ENCODE results near the gene ELP6. TPM values are rescaled to one million over a fixed set of nuclear protein-coding genes. Genes with fewer than 3 reads are reported as not detected.
A peak's percentile ranks its signal among the peaks of the same experiment; 100 is the strongest.

The ELP6 gene
- total RNA-seq, 1 donor from 2014 or later = 20.9 TPM

DNA sequence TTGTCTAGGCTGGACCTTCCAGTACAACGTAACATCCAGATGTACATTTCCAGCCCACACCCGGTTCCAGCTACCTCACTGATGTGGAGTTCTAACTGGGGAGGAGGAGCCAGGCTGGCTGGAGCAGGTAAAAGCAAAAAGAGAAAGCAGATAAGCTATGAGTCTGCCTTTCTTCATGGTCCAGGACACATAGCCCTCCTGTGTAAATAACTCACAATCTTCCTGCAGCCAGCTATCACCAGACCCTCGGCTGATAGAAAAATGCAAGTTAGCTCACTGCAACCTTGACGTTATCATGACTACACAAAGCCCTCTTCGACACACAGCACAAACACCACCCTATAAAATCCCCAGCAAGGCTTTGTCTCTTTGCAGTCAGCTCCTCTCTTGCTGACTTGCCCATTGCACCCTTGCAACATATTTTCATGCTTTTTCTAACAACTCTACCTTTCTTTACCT, 20.5 kb upstream of the ELP6 start:
- no peak overlapping the region for H3K4me3 ChIP-seq (ENCODE audit: low read length in 3 of 3)
- H3K27ac ChIP-seq (ENCODE audit: low read depth, low read length) = no peak overlapping the region
- H3K4me1 ChIP-seq (ENCODE audit: control insufficient read depth in 3 of 3, insufficient read depth in 3 of 3, low read length in 3 of 3) = no peaks in the 10 kb centered on the region
- no peak overlapping the region for H3K9ac ChIP-seq (ENCODE audit: low read depth in 1 of 3, low read length in 3 of 3)
- H3K9me3 ChIP-seq (ENCODE audit: control insufficient read depth in 3 of 3, low read length in 3 of 3) = no peaks in the 10 kb centered on the region
- peaks cover 0 to 2% (median 0%) of the 10 kb centered on the region in 3 donors for H3K27me3 ChIP-seq (ENCODE audit: control insufficient read depth in 3 of 3, insufficient read depth in 3 of 3, low read length in 3 of 3)
- no peaks in the 10 kb centered on the region for H3K36me3 ChIP-seq (ENCODE audit: control insufficient read depth in 3 of 3, insufficient read depth in 3 of 3, low read length in 3 of 3)

DNA sequence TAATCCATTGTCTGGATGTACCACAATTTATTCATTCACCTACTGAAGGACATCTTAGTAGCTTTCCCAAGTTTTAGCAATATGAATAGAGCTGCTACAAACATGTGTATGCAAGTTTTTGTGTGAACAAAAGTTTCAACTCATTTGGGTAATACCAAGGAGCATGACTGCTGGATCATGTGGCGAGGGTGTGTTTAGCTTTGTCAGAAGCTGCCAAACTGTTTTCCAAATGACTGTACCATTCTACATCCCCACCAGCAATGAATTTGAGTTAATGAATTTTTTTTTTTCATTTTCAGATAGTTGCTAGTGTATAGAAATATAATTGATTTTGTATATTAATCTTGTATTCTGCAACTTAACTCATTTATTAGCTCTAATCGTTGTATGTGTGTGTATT, 20.0 kb upstream of the ELP6 start:
- Histone ChIP-seq H3K27me3 (ENCODE audit: control insufficient read depth in 3 of 3, insufficient read depth in 3 of 3, low read length in 3 of 3) (peaks cover 0 to 2% (median 0%) of the 10 kb centered on the region in 3 donors), H3K27ac (ENCODE audit: low read depth, low read length) (no peak overlapping the region), H3K4me3 (ENCODE audit: low read length in 3 of 3) (no peak overlapping the region), H3K9ac (ENCODE audit: low read depth in 1 of 3, low read length in 3 of 3) (no peak overlapping the region), H3K4me1 (ENCODE audit: control insufficient read depth in 3 of 3, insufficient read depth in 3 of 3, low read length in 3 of 3) (no peaks in the 10 kb centered on the region), H3K36me3 (ENCODE audit: control insufficient read depth in 3 of 3, insufficient read depth in 3 of 3, low read length in 3 of 3) (no peaks in the 10 kb centered on the region), H3K9me3 (ENCODE audit: control insufficient read depth in 3 of 3, low read length in 3 of 3) (no peaks in the 10 kb centered on the region)

DNA sequence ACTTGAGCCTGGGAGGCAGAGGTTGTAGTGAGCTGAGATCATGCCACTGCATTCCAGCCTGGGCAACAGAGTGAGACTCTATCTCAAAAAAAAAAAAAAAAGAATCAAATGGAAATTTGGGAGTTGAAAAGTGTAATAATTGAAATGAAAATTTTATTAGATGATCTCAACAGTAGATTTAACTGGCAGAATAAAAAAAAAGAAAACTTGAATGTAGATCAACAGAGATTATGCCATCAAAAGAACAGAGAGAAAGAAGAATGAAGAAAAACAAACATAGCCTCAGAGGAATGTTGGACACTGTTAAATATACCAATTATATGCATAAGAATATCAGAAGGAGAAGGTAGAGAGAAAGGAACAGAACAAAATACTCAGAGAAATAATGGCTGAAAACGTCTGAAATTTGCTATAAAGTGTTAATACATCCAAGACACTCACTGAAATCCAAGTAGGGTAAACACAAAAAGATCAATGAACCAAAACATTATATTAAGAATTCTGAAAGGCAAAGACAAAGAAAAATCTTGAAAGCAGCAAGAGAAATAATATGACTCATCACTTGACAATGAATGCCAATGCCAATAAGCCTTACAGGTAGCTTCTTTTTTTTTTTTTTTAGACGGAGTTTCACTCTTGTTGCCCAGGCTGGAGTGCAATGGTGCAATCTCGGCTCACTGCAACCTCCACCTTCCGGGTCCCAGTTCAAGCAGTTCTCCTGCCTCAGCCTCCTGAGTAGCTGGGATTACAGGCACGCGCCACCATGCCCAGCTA, 14.6 kb upstream of the ELP6 start:
- H3K27ac ChIP-seq (ENCODE audit: low read depth, low read length) = no peak overlapping the region
- H3K27me3 ChIP-seq (ENCODE audit: control insufficient read depth in 3 of 3, insufficient read depth in 3 of 3, low read length in 3 of 3) = no peaks in the 10 kb centered on the region
- no peaks in the 10 kb centered on the region for H3K9me3 ChIP-seq (ENCODE audit: control insufficient read depth in 3 of 3, low read length in 3 of 3)
- no peak overlapping the region for H3K4me3 ChIP-seq (ENCODE audit: low read length in 3 of 3)
- H3K36me3 ChIP-seq (ENCODE audit: control insufficient read depth in 3 of 3, insufficient read depth in 3 of 3, low read length in 3 of 3) = no peaks in the 10 kb centered on the region
- peaks cover 0 to 2% (median 0%) of the 10 kb centered on the region in 3 donors for H3K4me1 ChIP-seq (ENCODE audit: control insufficient read depth in 3 of 3, insufficient read depth in 3 of 3, low read length in 3 of 3)
- H3K9ac ChIP-seq (ENCODE audit: low read depth in 1 of 3, low read length in 3 of 3) = no peak overlapping the region

DNA sequence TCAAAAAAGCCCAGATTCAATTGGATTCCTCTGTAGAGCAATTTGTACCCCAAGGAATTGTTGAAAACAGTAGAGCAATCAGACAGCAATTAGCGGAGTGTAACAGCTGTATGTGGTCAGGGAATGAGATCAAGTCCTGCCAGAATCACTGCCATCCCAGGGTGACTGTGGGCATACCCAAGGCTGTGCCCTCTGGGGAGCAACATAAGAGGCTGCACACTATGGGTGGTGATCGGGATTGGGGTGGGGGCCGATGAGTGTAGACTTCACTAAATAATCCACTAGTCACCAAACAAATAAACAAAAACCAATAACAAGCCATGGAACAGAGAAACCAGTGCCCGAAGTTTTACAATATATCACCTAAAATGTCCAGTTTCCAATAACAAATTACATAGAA, 12.1 kb upstream of the ELP6 start:
- H3K27ac ChIP-seq (ENCODE audit: low read depth, low read length) = no peak overlapping the region
- peaks cover 5 to 8% (median 7%) of the 10 kb centered on the region in 3 donors for H3K4me1 ChIP-seq (ENCODE audit: control insufficient read depth in 3 of 3, insufficient read depth in 3 of 3, low read length in 3 of 3)
- no peaks in the 10 kb centered on the region for H3K36me3 ChIP-seq (ENCODE audit: control insufficient read depth in 3 of 3, insufficient read depth in 3 of 3, low read length in 3 of 3)
- no peaks in the 10 kb centered on the region for H3K9me3 ChIP-seq (ENCODE audit: control insufficient read depth in 3 of 3, low read length in 3 of 3)
- H3K27me3 ChIP-seq (ENCODE audit: control insufficient read depth in 3 of 3, insufficient read depth in 3 of 3, low read length in 3 of 3) = no peaks in the 10 kb centered on the region
- no peak overlapping the region for H3K9ac ChIP-seq (ENCODE audit: low read depth in 1 of 3, low read length in 3 of 3)
- no peak overlapping the region for H3K4me3 ChIP-seq (ENCODE audit: low read length in 3 of 3)

DNA sequence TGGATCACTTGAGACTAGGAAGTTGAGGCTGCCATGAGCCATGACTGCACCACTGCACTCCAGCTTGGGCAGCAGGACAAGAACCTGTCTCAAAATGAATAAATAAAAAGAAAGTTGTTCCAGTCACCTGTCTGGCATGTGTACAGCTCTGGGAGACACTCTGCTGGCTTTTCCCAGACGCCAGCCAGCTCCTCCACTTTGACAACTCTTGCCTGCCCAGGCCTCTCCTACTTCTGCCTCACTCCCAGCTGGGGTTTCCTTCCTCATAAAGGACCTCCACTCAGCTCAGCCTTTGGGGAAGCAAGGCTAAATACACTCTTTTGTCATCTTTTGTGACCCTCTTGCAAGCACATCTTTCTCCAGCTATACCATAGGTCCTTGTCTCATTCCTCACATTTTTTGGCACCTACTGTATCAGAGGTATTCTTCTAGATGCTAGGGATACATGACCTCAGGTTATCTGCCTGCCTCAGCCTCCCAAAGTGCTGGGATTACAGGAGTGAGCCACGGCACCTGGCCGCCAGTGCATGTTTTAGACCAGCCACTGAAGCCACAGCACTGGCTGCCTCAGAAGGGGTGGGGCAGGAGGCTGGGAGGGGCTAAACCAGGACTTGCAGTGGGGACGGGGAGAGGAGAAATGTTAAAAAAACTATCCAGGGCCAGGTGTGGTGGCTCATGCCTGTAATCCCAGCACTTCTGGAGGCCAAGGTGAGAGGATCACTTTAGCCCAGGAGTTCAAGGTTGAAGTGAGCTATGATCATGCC, 10.0 kb upstream of the ELP6 start:
- peaks cover 5 to 8% (median 7%) of the 10 kb centered on the region in 3 donors for H3K4me1 ChIP-seq (ENCODE audit: control insufficient read depth in 3 of 3, insufficient read depth in 3 of 3, low read length in 3 of 3)
- H3K4me3 ChIP-seq (ENCODE audit: low read length in 3 of 3) = no peak overlapping the region
- no peaks in the 10 kb centered on the region for H3K36me3 ChIP-seq (ENCODE audit: control insufficient read depth in 3 of 3, insufficient read depth in 3 of 3, low read length in 3 of 3)
- H3K9me3 ChIP-seq (ENCODE audit: control insufficient read depth in 3 of 3, low read length in 3 of 3) = no peaks in the 10 kb centered on the region
- no peak overlapping the region for H3K9ac ChIP-seq (ENCODE audit: low read depth in 1 of 3, low read length in 3 of 3)
- H3K27ac ChIP-seq (ENCODE audit: low read depth, low read length) = no peak overlapping the region
- no peaks in the 10 kb centered on the region for H3K27me3 ChIP-seq (ENCODE audit: control insufficient read depth in 3 of 3, insufficient read depth in 3 of 3, low read length in 3 of 3)

DNA sequence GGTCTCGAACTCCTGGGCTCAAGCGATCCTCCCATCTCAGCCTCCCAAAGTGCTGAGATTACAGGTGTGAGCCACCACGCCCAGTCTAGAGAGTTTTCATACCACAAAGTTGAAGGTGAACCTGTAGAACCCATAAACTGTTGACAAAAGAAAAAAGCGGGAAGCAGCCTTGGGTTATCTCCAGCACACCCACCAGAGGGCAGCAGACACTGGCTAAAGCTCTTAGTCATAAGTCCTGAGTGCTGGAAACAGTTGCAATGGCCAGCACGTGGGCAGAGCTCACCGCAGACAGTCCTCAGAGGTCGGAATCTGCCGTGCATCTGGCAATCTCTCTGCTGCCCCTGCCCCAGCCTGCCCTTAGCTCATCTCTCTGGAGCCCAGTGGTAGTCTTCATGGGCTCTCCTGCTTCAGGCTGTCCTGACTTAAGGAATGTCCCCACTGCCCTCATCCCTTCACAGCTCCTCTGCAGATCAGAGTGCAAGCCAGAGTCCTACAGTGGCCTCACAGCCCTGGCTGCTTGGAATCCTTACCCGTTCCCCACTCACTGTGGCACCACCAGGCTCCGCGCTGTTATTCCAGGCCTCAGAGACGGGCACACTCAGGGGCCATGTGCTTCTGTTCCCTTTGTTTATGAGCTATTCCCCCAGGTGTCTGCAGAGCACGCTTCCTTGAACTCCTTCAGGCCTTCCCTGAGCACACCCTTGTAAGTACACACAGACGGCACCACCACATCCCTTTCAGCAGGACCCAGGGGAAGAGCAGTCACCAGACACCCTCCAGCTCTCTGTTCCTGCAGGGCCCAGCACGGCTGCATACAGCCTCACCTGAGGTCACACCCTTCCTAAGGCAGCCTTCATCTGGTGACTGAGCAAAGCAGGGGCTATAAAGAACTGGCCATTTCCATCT, 8.8 kb upstream of the ELP6 start:
- Histone ChIP-seq H3K27me3 (ENCODE audit: control insufficient read depth in 3 of 3, insufficient read depth in 3 of 3, low read length in 3 of 3) (no peaks in the 10 kb centered on the region), H3K4me1 (ENCODE audit: control insufficient read depth in 3 of 3, insufficient read depth in 3 of 3, low read length in 3 of 3) (peaks cover 5 to 8% (median 7%) of the 10 kb centered on the region in 3 donors), H3K27ac (ENCODE audit: low read depth, low read length) (no peak overlapping the region), H3K9ac (ENCODE audit: low read depth in 1 of 3, low read length in 3 of 3) (peak overlapping the region in 2 of 3 donors; percentile 12 to 64), H3K9me3 (ENCODE audit: control insufficient read depth in 3 of 3, low read length in 3 of 3) (no peaks in the 10 kb centered on the region), H3K36me3 (ENCODE audit: control insufficient read depth in 3 of 3, insufficient read depth in 3 of 3, low read length in 3 of 3) (no peaks in the 10 kb centered on the region), H3K4me3 (ENCODE audit: low read length in 3 of 3) (peak overlapping the region in 2 of 3 donors; percentile 27 to 35)

DNA sequence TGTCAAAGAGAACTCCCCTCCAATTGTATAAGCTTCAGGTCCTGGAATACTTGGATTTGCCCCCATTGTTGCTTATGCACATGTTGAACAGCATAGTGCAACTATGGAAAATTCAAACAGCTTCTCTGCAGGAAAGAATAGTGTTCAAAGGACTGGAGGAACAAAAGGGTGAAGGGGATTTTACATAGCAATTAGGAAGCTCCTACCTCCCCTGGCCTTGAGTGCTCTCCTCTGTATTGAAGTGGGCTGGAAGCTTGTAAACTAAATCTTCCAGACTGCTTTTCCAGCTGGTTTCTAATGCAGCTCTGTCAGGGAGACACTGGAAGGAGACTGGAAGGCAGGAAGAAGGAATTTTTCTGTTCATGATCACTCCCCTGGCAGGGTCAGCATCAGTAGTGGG, 7.2 kb upstream of the ELP6 start:
- H3K27me3 ChIP-seq (ENCODE audit: control insufficient read depth in 3 of 3, insufficient read depth in 3 of 3, low read length in 3 of 3) = no peaks in the 10 kb centered on the region
- H3K27ac ChIP-seq (ENCODE audit: low read depth, low read length) = no peak overlapping the region
- no peaks in the 10 kb centered on the region for H3K9me3 ChIP-seq (ENCODE audit: control insufficient read depth in 3 of 3, low read length in 3 of 3)
- H3K36me3 ChIP-seq (ENCODE audit: control insufficient read depth in 3 of 3, insufficient read depth in 3 of 3, low read length in 3 of 3) = no peaks in the 10 kb centered on the region
- H3K4me3 ChIP-seq (ENCODE audit: low read length in 3 of 3) = no peak overlapping the region
- peaks cover 5 to 8% (median 7%) of the 10 kb centered on the region in 3 donors for H3K4me1 ChIP-seq (ENCODE audit: control insufficient read depth in 3 of 3, insufficient read depth in 3 of 3, low read length in 3 of 3)
- no peak overlapping the region for H3K9ac ChIP-seq (ENCODE audit: low read depth in 1 of 3, low read length in 3 of 3)

DNA sequence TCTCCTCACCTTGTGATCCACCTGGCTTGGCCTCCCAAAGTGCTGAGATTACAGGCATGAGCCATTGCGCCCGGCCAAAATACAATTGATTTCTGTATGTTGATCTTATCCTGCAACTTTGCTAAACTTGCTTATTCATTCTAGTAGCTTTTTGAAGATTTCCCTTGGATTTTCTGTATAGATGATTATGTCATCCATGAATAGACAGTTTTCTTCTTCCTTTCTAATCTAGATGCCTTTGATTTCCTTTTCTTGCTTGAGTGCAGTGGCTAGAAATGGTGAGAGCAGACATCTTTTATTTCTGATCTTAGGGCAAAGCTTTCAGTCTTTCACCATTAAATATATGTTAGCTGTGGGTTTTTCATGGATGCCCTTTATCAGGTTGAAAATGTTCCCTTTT, 4.4 kb upstream of the ELP6 start:
- peaks cover 5 to 8% (median 5%) of the 10 kb centered on the region in 3 donors for H3K4me1 ChIP-seq (ENCODE audit: control insufficient read depth in 3 of 3, insufficient read depth in 3 of 3, low read length in 3 of 3)
- H3K4me3 ChIP-seq (ENCODE audit: low read length in 3 of 3) = no peak overlapping the region
- no peaks in the 10 kb centered on the region for H3K36me3 ChIP-seq (ENCODE audit: control insufficient read depth in 3 of 3, insufficient read depth in 3 of 3, low read length in 3 of 3)
- H3K27ac ChIP-seq (ENCODE audit: low read depth, low read length) = no peak overlapping the region
- no peaks in the 10 kb centered on the region for H3K9me3 ChIP-seq (ENCODE audit: control insufficient read depth in 3 of 3, low read length in 3 of 3)
- H3K27me3 ChIP-seq (ENCODE audit: control insufficient read depth in 3 of 3, insufficient read depth in 3 of 3, low read length in 3 of 3) = no peaks in the 10 kb centered on the region
- peak overlapping the region in 1 of 3 donors; percentile 33 for H3K9ac ChIP-seq (ENCODE audit: low read depth in 1 of 3, low read length in 3 of 3)

DNA sequence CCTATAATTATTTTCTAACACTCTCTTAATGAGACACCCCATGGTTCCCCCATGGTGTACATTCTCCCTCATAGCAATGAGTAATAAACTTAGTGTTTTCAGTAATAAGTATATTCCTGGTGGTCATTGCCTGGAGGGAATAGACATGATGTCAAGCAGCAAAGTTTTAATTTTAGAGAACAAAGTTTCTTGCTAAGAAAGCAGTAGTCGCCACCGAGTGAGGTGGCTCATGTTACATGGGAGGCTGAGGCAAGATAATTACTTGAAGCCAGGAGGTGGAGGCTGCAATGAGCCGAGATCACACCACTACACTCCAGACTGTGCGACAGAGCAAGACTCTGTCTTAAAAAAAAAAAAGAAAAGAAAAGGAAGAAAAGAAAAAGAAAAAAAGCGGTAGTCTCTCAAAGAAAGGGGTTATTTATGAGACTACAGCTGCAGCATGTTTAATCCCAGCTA, 2.4 kb upstream of the ELP6 start:
- no peak overlapping the region for H3K27ac ChIP-seq (ENCODE audit: low read depth, low read length)
- H3K9ac ChIP-seq (ENCODE audit: low read depth in 1 of 3, low read length in 3 of 3) = no peak overlapping the region
- H3K27me3 ChIP-seq (ENCODE audit: control insufficient read depth in 3 of 3, insufficient read depth in 3 of 3, low read length in 3 of 3) = no peaks in the 10 kb centered on the region
- H3K4me3 ChIP-seq (ENCODE audit: low read length in 3 of 3) = no peak overlapping the region
- H3K4me1 ChIP-seq (ENCODE audit: control insufficient read depth in 3 of 3, insufficient read depth in 3 of 3, low read length in 3 of 3) = peaks cover 4 to 8% (median 6%) of the 10 kb centered on the region in 3 donors
- H3K36me3 ChIP-seq (ENCODE audit: control insufficient read depth in 3 of 3, insufficient read depth in 3 of 3, low read length in 3 of 3) = peaks cover 0 to 2% (median 0%) of the 10 kb centered on the region in 3 donors
- H3K9me3 ChIP-seq (ENCODE audit: control insufficient read depth in 3 of 3, low read length in 3 of 3) = no peaks in the 10 kb centered on the region

All from skeletal muscle tissue (tissue), 4 donors.